GM19324 (cell line): ENCODE results near the gene STAMBPL1.
"Not testable (repeated sequence)": the region's sequence is repeated elsewhere in the genome, so short reads cannot be mapped to it uniquely, and the experiment has no call there.

Experiments used
- ATAC-seq: cut with Tn5 transposase; IDR thresholded peaks from one replicate; pipeline ENCODE4 v1.9.1; 2021; ENCODE audit warnings: mild to moderate bottlenecking, moderate library complexity; ENCODE audit not compliant: unreplicated experiment, low FRiP score

STAMBPL1 gene

GRCh38 chr10:88853155-88853881 is 26.7 kb upstream of the STAMBPL1 start:
- ATAC-seq = no peak

DNA sequence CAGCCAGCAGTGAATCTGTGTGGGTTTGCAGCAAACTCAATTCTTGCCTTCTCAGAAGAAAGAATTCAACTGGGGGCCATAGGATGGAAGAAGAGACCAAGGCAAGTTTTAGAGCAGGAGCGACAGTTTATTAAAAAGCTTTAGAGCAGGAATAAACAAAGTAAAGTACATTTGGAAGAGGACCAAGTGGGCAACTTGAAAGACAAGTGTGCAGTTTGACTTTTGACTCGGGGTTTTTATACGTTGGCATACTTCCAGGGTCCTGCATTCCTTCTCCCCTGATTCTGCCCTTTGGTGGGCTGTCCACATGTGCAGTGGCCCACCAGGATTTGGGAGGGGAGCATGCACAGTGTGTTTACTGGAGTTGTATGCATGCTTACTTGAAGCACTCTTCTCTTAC is 25.4 kb upstream of the STAMBPL1 start:
- ATAC-seq = no peak

DNA sequence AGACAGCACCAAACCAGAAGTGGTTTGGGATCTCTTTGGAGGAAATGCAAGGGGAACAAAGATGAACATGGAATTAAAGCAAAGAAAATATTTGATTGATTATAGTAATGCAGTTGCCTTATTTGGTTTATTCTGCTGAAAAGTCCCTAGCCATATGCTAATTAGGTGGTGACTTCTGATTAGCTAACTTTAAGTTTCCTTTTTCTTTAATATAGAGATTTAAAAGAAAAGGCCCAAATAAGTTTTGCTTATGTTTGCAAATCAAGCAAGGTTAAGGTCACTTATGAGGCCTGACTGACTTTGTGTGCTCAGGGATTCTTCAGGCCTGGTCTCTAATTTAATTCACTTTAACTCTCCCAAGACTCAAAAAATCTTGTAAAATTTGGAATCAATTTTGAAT is 22.2 kb upstream of the STAMBPL1 start:
- ATAC-seq = no peak

- no peak for ATAC-seq
These were observed 21.6 kb upstream of the STAMBPL1 start for GRCh38 chr10:88858491-88858890.

DNA sequence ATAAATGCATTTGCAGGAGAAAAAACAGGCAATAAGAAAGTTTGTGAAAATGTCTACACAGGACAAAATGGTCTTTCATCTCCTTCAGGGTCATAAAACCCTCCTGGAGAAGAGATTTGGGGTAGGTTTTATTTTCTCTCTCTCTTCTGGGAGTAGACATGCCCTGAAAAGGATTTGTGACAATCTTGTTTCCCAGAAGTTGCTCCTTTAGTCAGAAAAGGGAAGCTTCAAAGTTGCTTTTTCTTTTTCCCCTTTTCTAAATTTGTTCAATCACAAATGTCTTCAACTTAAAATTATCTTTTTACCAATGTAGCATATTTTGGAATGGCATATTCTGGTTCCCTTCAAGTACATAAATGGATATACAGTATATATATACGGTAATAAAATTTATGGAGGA is 19.0 kb upstream of the STAMBPL1 start:
- no peak for ATAC-seq

DNA sequence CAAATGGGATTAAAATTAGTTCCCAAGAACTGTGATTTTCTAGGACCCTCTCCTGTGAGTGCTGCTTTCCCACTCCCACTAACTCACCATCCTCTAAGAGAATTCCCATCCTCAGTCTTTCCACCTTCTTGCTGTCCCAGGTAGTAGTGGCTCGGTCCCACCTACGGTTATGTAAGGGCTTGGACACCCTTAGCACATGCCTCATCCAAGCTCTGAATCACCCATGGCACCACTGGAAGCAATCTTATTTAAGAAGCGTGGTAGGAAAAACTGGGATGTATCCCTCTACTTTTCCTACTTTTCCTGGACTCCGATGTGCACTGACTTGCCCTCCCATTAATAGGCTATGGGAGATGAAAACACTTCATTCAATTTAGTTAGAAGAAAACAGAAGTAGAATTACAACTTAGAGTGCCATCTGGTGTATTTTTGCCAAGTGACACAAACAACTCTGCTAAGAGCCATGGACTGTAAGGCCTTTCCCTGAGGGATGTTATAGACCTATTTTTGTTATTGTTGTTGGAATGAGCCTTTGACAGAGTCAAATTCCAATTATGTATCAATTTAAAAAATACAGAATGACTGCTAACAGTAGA is 14.7 kb upstream of the STAMBPL1 start:
- no peak for ATAC-seq

- no peak for ATAC-seq
These were observed 13.6 kb upstream of the STAMBPL1 start for GRCh38 chr10:88866454-88866853.

DNA sequence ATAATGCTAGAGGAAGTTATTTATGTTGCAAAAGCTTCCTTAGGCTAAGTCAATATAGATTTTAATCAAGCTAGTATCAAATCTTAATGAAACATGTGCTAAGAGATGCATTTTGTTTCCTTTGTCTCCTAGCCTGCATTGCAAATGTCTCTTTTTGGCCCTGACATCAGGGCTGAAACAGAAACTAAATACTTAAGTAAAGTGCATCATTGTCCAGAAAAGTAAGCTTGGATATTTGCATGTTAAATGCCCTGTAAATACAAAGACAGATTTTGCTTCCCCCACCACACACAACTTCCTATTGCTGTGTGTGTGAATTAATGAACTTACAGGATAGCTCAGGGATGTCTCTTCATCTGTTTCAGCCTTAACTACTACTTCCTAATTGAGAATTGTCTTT is 10.0 kb upstream of the STAMBPL1 start:
- ATAC-seq = no peak

DNA sequence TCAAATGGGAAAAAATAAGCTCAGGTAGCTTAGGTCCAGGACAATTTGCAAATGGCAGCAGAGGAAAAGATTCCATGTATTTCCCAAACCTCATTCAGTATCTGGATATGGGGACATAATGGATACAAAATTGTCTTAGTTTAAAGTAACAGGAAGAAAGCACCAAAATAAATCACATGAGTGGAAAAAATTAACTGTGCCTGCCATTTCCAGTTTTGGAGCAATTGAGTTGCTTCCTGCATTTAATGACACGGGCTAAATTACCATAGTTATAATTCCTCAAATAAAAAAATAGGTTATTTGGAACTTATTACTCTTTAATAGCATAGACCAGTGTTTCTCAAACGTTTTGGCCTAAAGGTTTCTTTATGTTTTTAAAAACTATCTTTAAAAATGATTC is 6.3 kb upstream of the STAMBPL1 start:
- no peak for ATAC-seq

- ATAC-seq = no peak
These were observed 5.8 kb upstream of the STAMBPL1 start for GRCh38 chr10:88874281-88874680.

DNA sequence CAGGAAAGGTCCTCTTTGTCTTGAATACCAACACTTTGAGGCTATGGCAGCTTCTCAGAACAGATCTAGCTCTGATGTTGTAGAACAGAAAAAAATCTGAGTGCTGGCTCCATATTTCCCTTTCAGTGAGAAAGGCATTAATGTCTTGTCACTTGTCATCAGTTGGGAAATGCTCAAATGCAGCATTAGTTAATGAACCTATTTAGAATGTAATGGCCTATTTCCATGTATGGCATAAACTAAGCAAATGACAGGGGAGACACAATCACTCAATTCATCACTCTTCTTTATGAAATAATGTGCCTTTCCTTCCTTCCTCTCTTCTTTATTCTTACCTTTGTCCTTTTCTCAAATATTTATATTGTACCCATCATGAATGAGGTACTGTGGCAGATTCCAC is 5.0 kb upstream of the STAMBPL1 start:
- no peak for ATAC-seq

- no peak for ATAC-seq
These were observed 2.7 kb upstream of the STAMBPL1 start for GRCh38 chr10:88877298-88877697.

DNA sequence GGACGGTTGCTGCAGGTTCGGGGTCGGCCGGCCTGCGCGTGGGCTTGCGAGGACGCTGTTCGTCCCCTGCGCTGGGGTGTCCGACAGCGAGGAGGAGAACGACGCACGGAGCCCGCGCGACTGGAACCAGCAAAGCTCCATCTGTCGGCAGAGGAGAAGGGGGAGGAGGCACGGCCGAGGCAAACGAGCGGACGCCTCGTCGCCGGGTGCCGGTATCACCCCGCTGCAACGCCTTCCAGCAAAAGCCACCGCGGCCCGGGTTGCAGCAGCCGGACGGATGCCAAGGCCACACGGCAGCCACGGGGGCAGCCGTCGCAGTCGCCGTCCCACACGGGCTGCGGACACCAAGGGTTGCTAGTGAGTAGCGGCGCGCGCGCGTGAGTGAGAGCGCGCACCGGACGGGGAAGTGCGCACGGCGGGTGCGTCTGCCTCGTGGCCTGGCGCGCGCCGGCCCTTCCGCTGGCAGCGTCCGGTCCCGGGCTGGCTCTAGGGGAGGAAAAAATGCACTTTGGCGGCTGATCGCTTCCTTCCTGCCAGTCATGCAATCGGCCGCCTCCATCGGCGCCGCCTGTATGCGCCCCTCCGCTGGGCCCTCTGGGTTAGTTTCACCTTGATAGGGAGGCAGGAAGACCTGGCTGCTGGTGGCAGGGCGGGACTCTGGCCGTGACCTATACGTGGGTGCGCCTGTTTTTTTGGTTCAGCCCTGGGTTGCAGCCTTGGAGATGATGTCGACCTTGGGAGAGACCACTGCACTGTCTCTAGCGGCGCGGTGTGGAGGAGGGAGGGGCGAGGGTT is 434 bp downstream of the STAMBPL1 start:
- ATAC-seq = peak; percentile 84

- no peak for ATAC-seq
These were observed 1.3 kb downstream of the STAMBPL1 start for GRCh38 chr10:88881320-88881719.

- no peak for ATAC-seq
These were observed 2.0 kb downstream of the STAMBPL1 start for GRCh38 chr10:88881922-88882645.

DNA sequence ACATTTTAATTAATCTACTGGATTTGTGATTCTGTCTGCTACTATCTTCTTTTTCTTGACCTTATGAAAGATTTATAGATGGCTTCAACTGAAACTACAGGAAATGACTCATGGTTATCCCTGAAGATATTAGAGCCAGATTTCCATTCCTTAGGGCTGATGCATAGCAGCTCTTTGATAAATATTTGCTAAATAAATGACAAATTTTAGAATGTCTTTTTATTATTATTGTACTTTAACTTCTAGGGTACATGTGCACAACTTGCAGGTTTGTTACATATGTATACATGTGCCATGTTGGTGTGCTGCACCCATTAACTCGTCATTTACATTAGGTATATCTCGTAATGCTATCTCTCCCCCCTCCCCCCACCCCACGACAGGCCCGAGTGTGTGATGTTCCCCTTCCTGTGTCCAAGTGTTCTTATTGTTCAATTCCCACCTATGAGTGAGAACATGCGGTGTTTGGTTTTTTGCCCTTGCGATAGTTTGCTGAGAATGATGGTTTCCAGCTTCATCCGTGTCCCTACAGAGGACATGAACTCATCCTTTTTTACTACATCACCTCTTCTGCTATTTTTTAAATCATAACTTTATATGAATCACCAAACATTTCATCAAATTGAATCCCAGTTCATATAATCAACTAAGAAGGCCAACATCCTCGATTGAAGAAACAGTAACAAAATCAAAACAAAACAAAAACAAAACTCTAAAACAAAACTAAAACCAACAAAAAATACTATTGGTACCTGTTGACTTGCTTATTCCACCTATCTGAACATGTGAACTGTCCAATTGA is 2.8 kb downstream of the STAMBPL1 start:
- ATAC-seq = not testable (repeated sequence)

GRCh38 chr10:88883448-88883809 is 3.4 kb downstream of the STAMBPL1 start:
- no peak for ATAC-seq

DNA sequence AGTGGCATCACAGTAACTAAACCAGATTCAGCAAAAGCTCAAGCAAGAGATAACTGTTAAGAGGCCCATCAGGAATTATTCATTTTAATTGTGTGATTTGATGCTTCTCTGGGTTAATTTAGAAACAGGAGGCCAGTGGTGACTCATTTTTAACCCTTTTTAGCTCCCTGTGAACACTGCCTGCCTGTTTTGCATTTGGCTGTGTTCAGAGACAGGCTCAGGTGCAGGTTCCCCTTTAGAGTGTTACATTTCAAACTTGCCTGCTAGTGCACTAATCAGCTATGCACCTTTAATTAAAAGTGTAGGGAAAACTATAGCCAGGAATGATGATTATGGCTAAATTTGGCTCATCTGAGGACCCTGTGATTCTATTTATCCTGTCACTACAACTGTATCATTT is 6.5 kb downstream of the STAMBPL1 start:
- ATAC-seq = no peak

DNA sequence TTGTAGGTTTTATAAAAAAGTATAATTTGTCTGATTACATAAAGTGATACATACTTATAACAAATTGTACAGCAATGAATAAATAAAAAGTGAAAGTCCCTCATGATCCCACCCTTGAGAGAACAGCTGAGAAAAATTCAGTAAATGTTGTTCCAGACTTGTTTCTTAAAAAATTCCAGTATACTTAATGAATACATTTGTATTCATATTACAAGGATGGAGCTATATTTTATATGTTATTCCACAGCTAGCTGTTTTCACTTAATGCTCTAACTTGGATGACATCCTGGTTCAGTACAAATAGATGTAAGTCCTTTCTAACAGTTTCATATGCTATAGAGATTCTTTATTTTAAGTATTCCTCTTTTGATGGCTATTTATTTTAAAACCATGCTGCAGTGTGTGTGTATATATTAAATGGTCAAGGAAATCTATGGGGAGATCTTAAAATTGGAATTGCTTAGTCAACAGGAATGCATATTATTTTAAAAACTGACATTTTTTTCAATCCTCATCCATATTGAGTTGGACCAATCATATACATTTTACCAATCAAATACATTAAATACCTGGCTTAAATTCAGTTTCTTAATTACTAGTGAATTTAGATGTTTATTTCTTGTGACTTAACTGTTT is 8.9 kb downstream of the STAMBPL1 start:
- no peak for ATAC-seq
